ENCODE results near the gene TMEM238.

TMEM238 gene

GRCh38 chr19:55354698-55355212, 29.3 kb downstream of the TMEM238 start, which contains the start of gene COX6B2:
Gene COX6B2 (minus strand): TSS chr19:55354719. CDS start chr19:55354521, 198 bp downstream.
- DNase-seq = no peak

GRCh38 chr19:55353803-55354697, 30.0 kb downstream of the TMEM238 start:
- DNase-seq = peak; percentile 61 to 72

GRCh38 chr19:55353356-55353802, 30.7 kb downstream of the TMEM238 start:
- no peak for DNase-seq

- no peak for DNase-seq
These were observed 31.4 kb downstream of the TMEM238 start for GRCh38 chr19:55352549-55353145.

- no peak for DNase-seq
These were observed 32.1 kb downstream of the TMEM238 start for GRCh38 chr19:55352040-55352439.

GRCh38 chr19:55350620-55351315, 33.3 kb downstream of the TMEM238 start:
- no peak for DNase-seq

GRCh38 chr19:55348317-55349034, 35.6 kb downstream of the TMEM238 start:
- DNase-seq = no peak

GRCh38 chr19:55347442-55348009, 36.6 kb downstream of the TMEM238 start:
- DNase-seq = no peak

- DNase-seq = no peak
These were observed 37.2 kb downstream of the TMEM238 start for GRCh38 chr19:55346725-55347441.

- no peak for DNase-seq
These were observed 38.0 kb downstream of the TMEM238 start for GRCh38 chr19:55345818-55346724.

GRCh38 chr19:55345101-55345817, 38.8 kb downstream of the TMEM238 start:
- DNase-seq = no peak

GRCh38 chr19:55344444-55344843, 39.6 kb downstream of the TMEM238 start:
- DNase-seq = no peak

- no peak for DNase-seq
These were observed 42.2 kb downstream of the TMEM238 start for GRCh38 chr19:55341595-55342531.

- peak; percentile 82 to 85 for DNase-seq
These were observed 42.9 kb downstream of the TMEM238 start for GRCh38 chr19:55341171-55341588.

GRCh38 chr19:55340784-55341147, 43.3 kb downstream of the TMEM238 start:
- peak; percentile 45 to 54 for DNase-seq

GRCh38 chr19:55339889-55340783, 44.0 kb downstream of the TMEM238 start:
- no peak for DNase-seq

All from activated T-cell treated with anti-CD3 and anti-CD28 coated beads, Interleukin-2, amount 50 U/mL, for 48 hours (primary cell).